ENCODE results near the gene PIK3R3. TPM values are rescaled to one million over a fixed set of nuclear protein-coding genes. Genes with fewer than 3 reads are reported as not detected.

PIK3R3 gene
- total and polyA plus RNA-seq, 8 donors = 1.2 to 4.9 (median 4.1) TPM

DNA sequence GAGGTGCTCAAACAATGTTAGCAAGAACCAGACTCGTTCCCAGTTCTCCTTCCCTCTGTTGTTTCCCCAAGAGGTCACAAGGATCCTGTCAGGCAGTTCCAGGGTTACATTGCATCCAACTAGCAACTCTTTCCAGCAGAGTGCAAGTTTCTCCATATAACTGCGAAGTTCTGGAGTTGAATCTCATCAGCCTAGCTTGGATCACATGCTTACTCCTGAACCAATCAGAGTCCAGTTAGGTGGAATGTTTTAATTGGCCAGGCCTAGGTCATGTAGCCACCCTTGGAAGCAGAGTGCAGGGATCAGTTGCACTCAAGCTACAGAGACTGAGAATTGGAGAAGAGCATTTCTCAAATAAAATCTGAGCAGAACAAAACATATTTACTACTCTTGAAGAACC lies 15.9 kb upstream of the PIK3R3 start:
- no peaks in the 10 kb centered on the region for H3K9me3 ChIP-seq
- intact Hi-C loops (cut with DNase I) = no loop called here
- no peak for FAIRE-seq
- no peak for ATAC-seq
- TF ChIP-seq, protein P1, sequence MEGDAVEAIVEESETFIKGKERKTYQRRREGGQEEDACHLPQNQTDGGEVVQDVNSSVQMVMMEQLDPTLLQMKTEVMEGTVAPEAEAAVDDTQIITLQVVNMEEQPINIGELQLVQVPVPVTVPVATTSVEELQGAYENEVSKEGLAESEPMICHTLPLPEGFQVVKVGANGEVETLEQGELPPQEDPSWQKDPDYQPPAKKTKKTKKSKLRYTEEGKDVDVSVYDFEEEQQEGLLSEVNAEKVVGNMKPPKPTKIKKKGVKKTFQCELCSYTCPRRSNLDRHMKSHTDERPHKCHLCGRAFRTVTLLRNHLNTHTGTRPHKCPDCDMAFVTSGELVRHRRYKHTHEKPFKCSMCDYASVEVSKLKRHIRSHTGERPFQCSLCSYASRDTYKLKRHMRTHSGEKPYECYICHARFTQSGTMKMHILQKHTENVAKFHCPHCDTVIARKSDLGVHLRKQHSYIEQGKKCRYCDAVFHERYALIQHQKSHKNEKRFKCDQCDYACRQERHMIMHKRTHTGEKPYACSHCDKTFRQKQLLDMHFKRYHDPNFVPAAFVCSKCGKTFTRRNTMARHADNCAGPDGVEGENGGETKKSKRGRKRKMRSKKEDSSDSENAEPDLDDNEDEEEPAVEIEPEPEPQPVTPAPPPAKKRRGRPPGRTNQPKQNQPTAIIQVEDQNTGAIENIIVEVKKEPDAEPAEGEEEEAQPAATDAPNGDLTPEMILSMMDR (IDR thresholded peaks at IDR 0.05) = no peak
- 55 to 56% methylated on average over 2 of the region's 2 CpGs for WGBS, 2 donors
- no peak for DNase-seq
- H3K4me1 ChIP-seq = no peaks in the 10 kb centered on the region
- H3K27me3 ChIP-seq = no peaks in the 10 kb centered on the region
- H3K27ac ChIP-seq = no peak overlapping the region
- no peaks in the 10 kb centered on the region for H3K36me3 ChIP-seq
- no peak overlapping the region for H3K4me3 ChIP-seq

DNA sequence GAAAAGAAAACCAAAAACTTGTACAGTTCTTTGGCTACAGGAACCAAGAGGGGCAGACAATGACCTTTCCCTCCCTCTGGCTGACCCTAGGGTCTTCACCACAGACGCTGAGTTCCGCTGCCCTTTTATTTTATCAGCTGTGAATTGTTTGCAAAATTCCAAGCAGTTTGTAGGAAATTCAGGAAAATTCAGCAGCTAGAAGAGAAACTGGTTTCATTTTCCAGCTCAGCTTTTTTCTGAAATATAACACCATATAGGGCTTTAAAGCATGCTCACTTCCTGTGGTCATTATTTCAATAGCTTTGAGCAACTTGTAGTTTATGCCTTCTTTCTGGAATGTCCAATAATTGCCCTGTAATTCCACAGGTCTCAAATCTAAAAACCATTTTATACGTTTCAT lies 5.5 kb upstream of the PIK3R3 start:
- no peak for FAIRE-seq

DNA sequence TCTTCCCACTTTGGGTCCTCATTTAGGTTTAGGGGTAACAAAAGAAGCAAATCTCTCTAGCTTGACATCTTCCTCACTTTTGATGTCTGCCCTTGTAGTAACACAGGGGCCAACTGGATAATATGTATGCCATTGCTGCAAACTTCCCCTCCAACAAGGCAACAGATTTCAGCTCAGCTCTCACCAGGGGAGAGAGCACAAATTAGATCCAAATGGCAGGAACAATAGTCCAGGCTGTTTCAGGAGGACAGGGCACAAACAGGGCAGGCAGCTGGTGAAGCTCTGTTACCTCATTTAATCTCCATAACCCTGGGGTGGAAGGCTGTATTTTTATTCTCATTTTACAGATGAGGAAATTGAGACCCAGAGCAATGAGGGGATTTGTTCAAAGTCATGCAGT lies 4.3 kb upstream of the PIK3R3 start:
- Histone ChIP-seq H3K4me3 (no peak overlapping the region), H3K27me3 (no peaks in the 10 kb centered on the region), H3K4me1 (no peaks in the 10 kb centered on the region), H3K9me3 (no peaks in the 10 kb centered on the region), H3K27ac (no peak overlapping the region), H3K36me3 (no peaks in the 10 kb centered on the region)
- TF ChIP-seq, protein P1 (IDR thresholded peaks at IDR 0.05) = no peak
- no peak for ATAC-seq
- FAIRE-seq = no peak
- intact Hi-C loops (cut with DNase I) = no loop called here
- DNase-seq = no peak

More for the DNA sequence above, 5.5 kb upstream of the PIK3R3 start:
- no peaks in the 10 kb centered on the region for H3K9me3 ChIP-seq
- H3K27me3 ChIP-seq = no peaks in the 10 kb centered on the region
- no peak overlapping the region for H3K27ac ChIP-seq
- no peaks in the 10 kb centered on the region for H3K4me1 ChIP-seq
- no peak overlapping the region for H3K4me3 ChIP-seq
- TF ChIP-seq, protein P1 (IDR thresholded peaks at IDR 0.05) = no peak
- ATAC-seq (no peak), DNase-seq (no peak)
- intact Hi-C loops (cut with DNase I) = no loop called here
- H3K36me3 ChIP-seq = no peaks in the 10 kb centered on the region
- 54 to 59% methylated on average over 3 of the region's 3 CpGs for WGBS, 2 donors

DNA sequence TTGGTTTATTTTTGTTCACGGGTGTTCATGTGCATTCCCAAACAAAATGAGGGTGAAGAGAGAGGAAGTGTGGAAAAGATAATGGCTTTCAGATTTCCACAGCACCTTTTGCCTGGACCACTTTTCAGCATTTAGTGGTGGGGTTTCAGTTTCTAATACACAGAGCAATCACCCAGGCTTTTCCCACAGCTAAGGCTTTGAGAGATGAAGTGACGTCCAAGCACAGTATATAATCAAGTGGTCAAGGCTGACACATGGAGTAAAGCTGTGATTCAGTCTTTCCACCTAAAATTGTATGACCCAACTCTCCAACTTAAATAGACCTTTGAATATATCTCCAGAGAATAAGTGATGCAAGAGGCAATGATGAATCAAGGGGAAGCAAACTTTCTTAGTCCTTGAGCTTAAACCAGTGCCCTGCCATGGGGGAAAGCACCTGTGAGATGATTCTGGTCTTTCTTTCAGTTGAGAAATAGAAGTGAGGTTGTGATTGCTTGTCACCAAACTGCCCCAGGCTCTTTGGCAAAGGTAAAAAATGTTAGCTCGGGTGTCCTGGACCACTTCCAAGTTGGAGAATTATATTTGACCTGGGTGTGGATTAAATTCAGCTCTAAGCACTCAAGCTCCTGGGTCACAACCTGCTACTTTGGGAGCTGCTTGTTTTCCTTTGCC lies 2.4 kb upstream of the PIK3R3 start:
- H3K27me3 ChIP-seq = peaks cover 0 to 11% (median 5%) of the 10 kb centered on the region in 4 donors
- H3K27ac ChIP-seq = no peak overlapping the region
- TF ChIP-seq, protein P1 (IDR thresholded peaks at IDR 0.05) = no peak
- DNase-seq (no peak), ATAC-seq (no peak), FAIRE-seq (no peak)
- H3K36me3 ChIP-seq = no peaks in the 10 kb centered on the region
- whole genome bisulfite sequencing, 2 donors = 36 to 39% methylated on average over 3 of the region's 3 CpGs
- H3K9me3 ChIP-seq = no peaks in the 10 kb centered on the region
- no peak overlapping the region for H3K4me3 ChIP-seq
- H3K4me1 ChIP-seq = peaks cover 0 to 9% (median 5%) of the 10 kb centered on the region in 3 donors
- intact Hi-C loops (cut with DNase I) = no loop called here

DNA sequence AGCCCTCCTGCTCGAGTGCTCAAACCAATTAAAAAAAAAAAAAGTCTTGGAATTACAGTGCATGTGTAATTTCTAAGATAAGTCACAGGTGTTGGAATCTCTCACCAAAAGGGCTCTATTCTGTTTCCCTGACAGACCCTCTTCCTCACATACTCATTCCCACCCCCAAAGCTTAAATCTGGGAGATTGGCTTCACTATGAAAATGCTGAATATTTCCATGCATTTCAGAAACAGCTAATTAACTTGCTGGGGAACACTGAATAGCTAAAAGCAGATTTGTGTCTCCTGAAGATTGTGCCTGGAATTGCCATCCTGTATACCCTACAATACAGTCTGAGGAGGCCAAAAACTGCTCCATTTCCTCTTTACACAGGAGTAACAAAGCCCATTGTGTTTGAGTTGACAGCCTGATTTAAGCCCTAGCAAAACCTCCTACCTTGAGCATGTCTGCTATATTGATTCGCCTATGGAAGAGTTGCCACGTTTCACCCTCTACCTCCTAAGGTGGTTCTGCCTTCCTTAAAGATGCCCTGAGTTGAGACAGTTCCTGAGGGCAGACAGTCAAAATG lies 1.4 kb upstream of the PIK3R3 start:
- ATAC-seq (no peak), DNase-seq (no peak), FAIRE-seq (no peak)
- Histone ChIP-seq H3K27ac (no peak overlapping the region), H3K4me1 (peaks cover 0 to 9% (median 5%) of the 10 kb centered on the region in 3 donors), H3K27me3 (peaks cover 0 to 20% (median 7%) of the 10 kb centered on the region in 4 donors), H3K9me3 (no peaks in the 10 kb centered on the region), H3K36me3 (no peaks in the 10 kb centered on the region), H3K4me3 (peak overlapping the region in 2 of 4 donors; percentile 45 to 53)
- TF ChIP-seq, protein P1 (IDR thresholded peaks at IDR 0.05) = no peak
- WGBS, 2 donors = 54 to 62% methylated on average over 3 of the region's 3 CpGs
- intact Hi-C loops (cut with DNase I) = no loop called here

Data from pancreas (tissue), 10 donors.